MM.1S (cell line): ENCODE data around the gene OBSCN.

Source experiments
- DNase-seq: peaks from one replicate; pipeline ENCODE4 v3.0.0-alpha.2; 2015
- H2AFZ ChIP-seq: fragments of 300-600 bp; sonication (generic); 2 replicates; pipeline ENCODE4 v1.6.0; 2016; ENCODE audit warnings: antibody characterized with exemption, low read length
- H3F3A ChIP-seq: fragments of 300-600 bp; sonication (generic); 2 replicates; pipeline ENCODE4 v1.6.1; 2016; ENCODE audit warnings: mild to moderate bottlenecking, antibody characterized with exemption, low read length, moderate library complexity, mixed read lengths; ENCODE audit not compliant: insufficient read depth
- H3K27ac ChIP-seq: fragments of 300-600 bp; sonication (generic); 2 replicates; pipeline ENCODE4 v1.5.1; 2016; ENCODE audit warnings: mild to moderate bottlenecking, low read length
- H3K27me3 ChIP-seq: fragments of 300-600 bp; sonication (generic); replicated peaks from 2 replicates; pipeline ENCODE4 v1.6.0; 2016; ENCODE audit warnings: low read length; ENCODE audit not compliant: insufficient read depth
- H3K36me3 ChIP-seq: fragments of 300-600 bp; sonication (generic); replicated peaks from 2 replicates; pipeline ENCODE4 v1.6.1; 2016; ENCODE audit warnings: mild to moderate bottlenecking, low read length, mixed read lengths; ENCODE audit not compliant: insufficient read depth
- H3K4me1 ChIP-seq: fragments of 300-600 bp; sonication (generic); 2 replicates; pipeline ENCODE4 v1.6.1; 2016; ENCODE audit warnings: low read length, mixed read lengths
- H3K4me2 ChIP-seq: fragments of 300-600 bp; sonication (generic); 2 replicates; pipeline ENCODE4 v1.6.0; 2016; ENCODE audit warnings: low read depth, low read length
- H3K4me3 ChIP-seq: fragments of 300-600 bp; sonication (generic); 2 replicates; pipeline ENCODE4 v1.5.1; 2016; ENCODE audit warnings: low read length, mixed read lengths
- H3K79me2 ChIP-seq: fragments of 300-600 bp; sonication (generic); 2 replicates; pipeline ENCODE4 v1.6.1; 2016; ENCODE audit warnings: mixed run types, low read length, mixed read lengths
- H3K9ac ChIP-seq: fragments of 300-600 bp; sonication (generic); 2 replicates; pipeline ENCODE4 v1.6.1; 2016; ENCODE audit warnings: low read length, mixed read lengths
- H3K9me2 ChIP-seq: fragments of 300-600 bp; sonication (generic); replicated peaks from 2 replicates; pipeline ENCODE4 v1.6.1; 2016; ENCODE audit warnings: mild to moderate bottlenecking, low read length, mixed read lengths; ENCODE audit not compliant: insufficient read depth
- H3K9me3 ChIP-seq: fragments of 300-600 bp; sonication (generic); replicated peaks from 2 replicates; pipeline ENCODE4 v1.6.1; 2016; ENCODE audit warnings: mild to moderate bottlenecking, low read length, mixed read lengths; ENCODE audit not compliant: insufficient read depth
- H4K20me1 ChIP-seq: fragments of 300-600 bp; sonication (generic); 2 replicates; pipeline ENCODE4 v1.6.1; 2016; ENCODE audit warnings: mild to moderate bottlenecking, low read length, moderate library complexity, mixed read lengths; ENCODE audit not compliant: insufficient read depth
- CTCF ChIP-seq: fragments of 300-600 bp; sonication (generic); IDR thresholded peaks from 2 replicates; pipeline ENCODE4 v1.5.1; 2016; ENCODE audit warnings: antibody characterized with exemption, low read length, mixed read lengths
- EZH2 ChIP-seq: fragments of 300-600 bp; sonication (generic); optimal IDR thresholded peaks from 2 replicates; pipeline ENCODE3; 2017; ENCODE audit warnings: low read depth, mild to moderate bottlenecking, antibody characterized with exemption, low read length, mixed read lengths
- EZH2phosphoT487 ChIP-seq: fragments of 300-600 bp; sonication (generic); IDR thresholded peaks from 2 replicates; pipeline ENCODE4 v1.6.1; 2018; ENCODE audit warnings: antibody characterized with exemption, low read length

Gene OBSCN

GRCh38 chr1:228410015-228410414 is 202.2 kb downstream of the OBSCN start:
- no peaks in the 10 kb centered on the region for H3K9me2 ChIP-seq
- no peaks in the 10 kb centered on the region for H4K20me1 ChIP-seq
- no peak overlapping the region for H3K4me3 ChIP-seq
- no peaks in the 10 kb centered on the region for H3K27me3 ChIP-seq
- TF ChIP-seq EZH2phosphoT487: no peak
- TF ChIP-seq CTCF: no peak
- no peak for TF ChIP-seq EZH2
- peaks cover 4% of the 10 kb centered on the region; the same call in 1 of the 2 replicates for H3K4me1 ChIP-seq
- no peak overlapping the region for H3K4me2 ChIP-seq
- H3K79me2 ChIP-seq: peaks cover 14% of the 10 kb centered on the region
- H3F3A ChIP-seq: no peaks in the 10 kb centered on the region
- no peak for DNase-seq
- H2AFZ ChIP-seq: no peak overlapping the region
- no peak overlapping the region for H3K9ac ChIP-seq
- H3K27ac ChIP-seq: no peak overlapping the region
- no peaks in the 10 kb centered on the region for H3K9me3 ChIP-seq
- H3K36me3 ChIP-seq: no peaks in the 10 kb centered on the region

DNA sequence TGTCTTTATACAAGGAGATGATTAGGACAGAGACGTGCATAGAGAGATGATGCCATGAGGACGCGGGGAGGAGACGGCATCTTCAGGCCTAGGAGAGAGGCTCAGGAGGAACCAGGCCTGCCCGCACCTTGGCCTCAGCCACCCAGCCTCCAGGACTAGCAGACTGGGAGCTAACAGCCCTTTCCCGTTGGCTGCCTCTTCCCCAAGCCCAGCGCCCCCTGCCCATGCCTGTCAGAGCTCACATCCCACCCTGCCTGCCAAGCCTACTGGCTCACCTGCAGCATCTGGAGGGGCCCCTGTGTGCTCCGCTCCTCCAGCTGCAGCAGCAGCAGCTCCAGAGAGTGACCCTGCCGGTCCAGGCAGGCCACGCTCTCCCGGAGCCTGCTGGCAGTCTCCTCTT is 202.8 kb downstream of the OBSCN start:
- no peaks in the 10 kb centered on the region for H3K9me2 ChIP-seq
- TF ChIP-seq EZH2phosphoT487: no peak
- no peak for TF ChIP-seq EZH2
- TF ChIP-seq CTCF: no peak

DNA sequence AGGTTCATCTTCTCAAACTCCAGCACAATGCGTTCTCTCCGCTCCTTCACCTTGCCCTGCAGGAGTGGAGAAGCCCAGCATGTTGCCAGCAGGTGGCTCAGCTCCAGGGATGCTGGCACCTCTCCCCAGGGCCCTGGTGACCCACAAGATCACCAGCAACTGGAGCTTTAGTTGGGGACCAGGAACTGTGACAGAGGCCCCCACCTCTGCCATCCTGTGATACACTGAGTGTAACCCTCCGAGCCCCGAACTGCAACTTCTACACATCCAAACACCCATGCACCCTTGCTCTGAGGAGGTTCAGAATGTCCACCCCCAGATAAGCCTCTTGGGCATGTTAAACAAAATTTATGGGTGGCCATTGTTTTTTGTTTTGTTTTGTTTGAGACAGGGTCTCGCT is 203.3 kb downstream of the OBSCN start:
- Histone ChIP-seq H3K9me2 (no peaks in the 10 kb centered on the region), H3K79me2 (peaks cover 3% of the 10 kb centered on the region), H3K27me3 (no peaks in the 10 kb centered on the region), H4K20me1 (no peaks in the 10 kb centered on the region), H3K9ac (no peak overlapping the region), H3K27ac (no peak overlapping the region), H3F3A (no peaks in the 10 kb centered on the region), H3K4me1 (no peaks in the 10 kb centered on the region), H3K4me3 (no peak overlapping the region), H3K9me3 (no peaks in the 10 kb centered on the region), H2AFZ (no peak overlapping the region), H3K4me2 (no peak overlapping the region), H3K36me3 (no peaks in the 10 kb centered on the region)
- TF ChIP-seq EZH2phosphoT487 (no peak), EZH2 (no peak)
- DNase-seq: no peak

More for the DNA sequence above, 202.8 kb downstream of the OBSCN start:
- Histone ChIP-seq H3K9ac (no peak overlapping the region), H3K4me1 (no peaks in the 10 kb centered on the region), H4K20me1 (no peaks in the 10 kb centered on the region), H3F3A (no peaks in the 10 kb centered on the region), H3K79me2 (peaks cover 8% of the 10 kb centered on the region), H3K27me3 (no peaks in the 10 kb centered on the region), H3K4me2 (no peak overlapping the region), H3K9me3 (no peaks in the 10 kb centered on the region), H3K27ac (no peak overlapping the region), H2AFZ (no peak overlapping the region), H3K4me3 (no peak overlapping the region), H3K36me3 (no peaks in the 10 kb centered on the region)
- DNase-seq: no peak

DNA sequence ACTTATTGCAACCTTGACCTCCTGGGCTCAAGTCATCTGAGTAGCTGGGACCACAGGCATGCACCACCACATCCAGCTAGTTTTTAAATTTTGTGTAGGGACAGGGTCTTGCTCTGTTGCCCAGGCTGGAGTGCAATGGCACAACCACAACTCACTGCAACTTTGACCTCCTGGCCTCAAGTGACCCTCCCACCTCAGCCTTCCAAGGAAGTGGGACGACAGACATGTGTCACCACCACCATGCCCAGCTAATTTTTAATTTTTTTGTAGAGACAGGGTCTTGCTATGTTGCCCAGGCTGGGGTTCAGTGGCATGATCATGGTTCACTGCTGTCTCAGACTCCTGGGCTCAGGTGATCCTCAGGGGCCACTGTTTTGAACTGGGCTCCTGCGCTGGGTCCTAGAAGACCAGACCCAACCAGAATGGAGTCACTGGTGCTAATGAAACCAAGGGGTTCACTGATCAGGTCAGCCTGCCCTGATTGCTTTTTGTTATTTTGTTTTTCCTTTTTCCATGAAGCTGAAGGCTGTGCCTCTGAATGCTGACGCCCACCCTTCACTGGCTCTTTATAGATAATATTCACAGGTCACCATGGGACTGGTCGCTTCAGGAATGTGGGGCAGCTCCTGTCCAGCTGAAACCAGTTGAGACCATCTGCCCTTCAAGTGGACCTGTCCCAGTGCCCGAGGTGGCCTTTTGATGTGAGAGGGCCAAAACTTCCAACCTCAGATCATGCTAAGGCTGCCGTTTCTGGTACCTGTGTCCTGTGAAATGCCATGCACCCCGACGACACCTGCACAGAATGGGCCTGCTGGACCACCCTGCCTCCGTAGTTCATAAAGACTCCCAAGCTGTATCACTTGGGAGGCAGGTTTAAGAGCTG is 203.9 kb downstream of the OBSCN start:
- Histone ChIP-seq H3K4me1 (no peaks in the 10 kb centered on the region), H3K79me2 (no peaks in the 10 kb centered on the region), H3K27ac (no peak overlapping the region), H3F3A (no peaks in the 10 kb centered on the region), H3K9me3 (no peaks in the 10 kb centered on the region), H3K9ac (no peak overlapping the region), H4K20me1 (no peaks in the 10 kb centered on the region), H2AFZ (no peak overlapping the region), H3K27me3 (no peaks in the 10 kb centered on the region), H3K36me3 (no peaks in the 10 kb centered on the region), H3K9me2 (no peaks in the 10 kb centered on the region), H3K4me2 (no peak overlapping the region), H3K4me3 (no peak overlapping the region)
- no peak for DNase-seq
- TF ChIP-seq EZH2phosphoT487: no peak
- TF ChIP-seq EZH2: no peak
- TF ChIP-seq CTCF: no peak
